ENCODE measurements around the gene TUBA1C.
"Not testable (repeated sequence)": the region's sequence is repeated elsewhere in the genome, so short reads cannot be mapped to it uniquely, and the experiment has no call there.

The TUBA1C gene

DNA sequence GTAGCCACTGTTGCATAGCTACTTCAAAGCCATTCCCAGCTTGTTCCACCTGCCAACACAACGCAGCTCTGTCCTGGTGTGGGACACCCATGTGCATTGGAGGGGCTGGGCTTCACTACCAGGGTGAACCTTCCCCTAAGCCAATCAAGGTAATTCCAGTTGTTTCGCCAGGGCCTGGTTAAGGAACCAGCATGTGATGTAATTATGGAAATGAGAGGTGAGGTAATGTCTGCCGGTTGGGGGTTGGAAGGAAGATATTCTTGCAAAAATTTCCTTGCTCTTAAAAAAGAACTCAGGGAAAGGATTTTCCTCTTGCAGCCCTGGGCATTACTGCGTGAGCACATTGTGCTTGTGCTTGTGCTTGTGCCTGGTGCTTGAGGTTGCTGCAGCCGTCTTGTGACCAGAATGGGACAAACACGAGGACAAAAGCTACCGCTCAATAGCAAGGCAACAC is 14.9 kb downstream of the TUBA1C start:
- DNase-seq (ENCODE audit: low read depth, low spot score) = no peak
- CTCF ChIA-PET = interaction anchor here (0.8 to 2.3 kb wide), 5 partner anchors 8 to 79 kb away, joined by 3 to 18 read pairs (median 4); no protein-coding TSS in a partner anchor
- H3K4me3 ChIP-seq (ENCODE audit: low read depth, low read length) = no peak overlapping the region
- TF ChIP-seq, protein P1, sequence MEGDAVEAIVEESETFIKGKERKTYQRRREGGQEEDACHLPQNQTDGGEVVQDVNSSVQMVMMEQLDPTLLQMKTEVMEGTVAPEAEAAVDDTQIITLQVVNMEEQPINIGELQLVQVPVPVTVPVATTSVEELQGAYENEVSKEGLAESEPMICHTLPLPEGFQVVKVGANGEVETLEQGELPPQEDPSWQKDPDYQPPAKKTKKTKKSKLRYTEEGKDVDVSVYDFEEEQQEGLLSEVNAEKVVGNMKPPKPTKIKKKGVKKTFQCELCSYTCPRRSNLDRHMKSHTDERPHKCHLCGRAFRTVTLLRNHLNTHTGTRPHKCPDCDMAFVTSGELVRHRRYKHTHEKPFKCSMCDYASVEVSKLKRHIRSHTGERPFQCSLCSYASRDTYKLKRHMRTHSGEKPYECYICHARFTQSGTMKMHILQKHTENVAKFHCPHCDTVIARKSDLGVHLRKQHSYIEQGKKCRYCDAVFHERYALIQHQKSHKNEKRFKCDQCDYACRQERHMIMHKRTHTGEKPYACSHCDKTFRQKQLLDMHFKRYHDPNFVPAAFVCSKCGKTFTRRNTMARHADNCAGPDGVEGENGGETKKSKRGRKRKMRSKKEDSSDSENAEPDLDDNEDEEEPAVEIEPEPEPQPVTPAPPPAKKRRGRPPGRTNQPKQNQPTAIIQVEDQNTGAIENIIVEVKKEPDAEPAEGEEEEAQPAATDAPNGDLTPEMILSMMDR (IDR thresholded peaks at IDR 0.05; ENCODE audit: insufficient read depth, low read length, missing control alignments) = no peak
- POLR2A ChIA-PET = interaction anchor here (1.2 kb wide), 1 partner anchor 14 kb away, joined by 4 read pairs; no protein-coding TSS in a partner anchor

DNA sequence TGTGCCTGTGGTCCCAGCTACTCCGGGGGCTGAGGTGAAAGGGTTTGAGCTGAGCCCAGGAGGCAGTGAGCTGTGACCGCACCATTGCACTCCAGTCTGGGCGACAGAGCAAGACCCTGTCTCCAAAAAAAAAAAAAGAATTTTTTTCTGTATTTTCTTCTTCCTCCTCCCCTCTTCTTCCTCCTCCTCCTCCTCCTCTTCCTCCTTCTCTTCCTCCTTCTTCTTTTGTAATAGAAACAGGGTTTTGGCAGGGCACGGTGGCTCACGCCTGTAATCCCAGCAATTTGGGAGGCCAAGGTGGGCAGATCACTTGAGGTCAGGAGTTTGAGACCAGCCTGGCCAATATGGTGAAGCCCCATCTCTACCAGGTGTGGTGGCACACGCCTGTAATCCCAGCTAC is 15.7 kb downstream of the TUBA1C start:
- POLR2A ChIA-PET; H3K4me3 ChIP-seq (ENCODE audit: low read depth, low read length): not testable (repeated sequence)
- CTCF ChIA-PET = interaction anchor here (1.1 to 2.3 kb wide), 3 partner anchors 9 to 78 kb away, joined by 3 to 18 read pairs (median 4); no protein-coding TSS in a partner anchor

DNA sequence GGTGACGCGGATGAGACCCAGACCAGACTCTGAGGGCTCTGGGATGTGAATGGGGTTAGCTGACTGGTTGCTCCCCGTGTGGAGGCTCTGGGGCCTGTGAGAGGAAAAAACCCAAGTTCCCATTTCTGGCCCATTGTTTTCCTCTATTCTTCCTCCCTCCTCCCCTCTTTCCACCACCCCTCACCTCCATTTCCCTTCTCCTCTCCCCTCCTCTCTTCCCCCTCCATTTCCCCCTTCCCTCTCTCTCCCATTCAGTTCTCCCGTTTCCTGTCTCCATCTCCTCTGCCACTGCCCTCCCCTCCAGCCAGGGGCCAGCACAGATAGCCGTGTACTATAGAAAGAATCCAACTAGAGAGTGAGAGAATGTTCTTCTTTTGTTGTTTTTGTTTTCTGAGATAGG is 17.4 kb downstream of the TUBA1C start:
- no peak overlapping the region for H3K4me3 ChIP-seq (ENCODE audit: low read depth, low read length)
- TF ChIP-seq, protein P1 (IDR thresholded peaks at IDR 0.05; ENCODE audit: insufficient read depth, low read length, missing control alignments) = no peak
- CTCF ChIA-PET = interaction anchor here (0.9 to 7.3 kb wide), 5 partner anchors 12 to 76 kb away, joined by 3 to 55 read pairs (median 5); partner anchors contain the start of genes DNAJC22 and PRPH
- POLR2A ChIA-PET = no interaction called here
- DNase-seq (ENCODE audit: low read depth, low spot score) = no peak

More for the DNA sequence above, 15.7 kb downstream of the TUBA1C start:
- DNase-seq (ENCODE audit: low read depth, low spot score) = not testable (repeated sequence)

DNA sequence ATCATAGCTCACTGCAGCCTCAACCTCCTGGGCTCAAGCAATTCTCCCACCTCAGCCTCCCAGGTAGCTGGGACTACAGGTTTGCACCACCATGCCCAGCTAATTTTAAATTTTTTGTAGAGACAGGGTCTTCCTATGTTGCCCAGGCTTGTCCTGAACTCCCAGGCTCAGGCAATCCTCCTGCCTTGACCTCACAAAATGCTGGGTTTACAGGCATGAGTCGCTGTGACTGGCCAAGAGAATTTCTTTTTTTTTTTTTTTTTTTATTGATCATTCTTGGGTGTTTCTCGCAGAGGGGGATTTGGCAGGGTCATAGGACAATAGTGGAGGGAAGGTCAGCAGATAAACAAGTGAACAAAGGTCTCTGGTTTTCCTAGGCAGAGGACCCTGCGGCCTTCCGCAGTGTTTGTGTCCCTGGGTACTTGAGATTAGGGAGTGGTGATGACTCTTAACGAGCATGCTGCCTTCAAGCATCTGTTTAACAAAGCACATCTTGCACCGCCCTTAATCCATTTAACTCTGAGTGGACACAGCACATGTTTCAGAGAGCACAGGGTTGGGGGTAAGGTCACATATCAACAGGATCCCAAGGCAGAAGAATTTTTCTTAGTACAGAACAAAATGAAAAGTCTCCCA is 18.0 kb downstream of the TUBA1C start:
- CTCF ChIA-PET = interaction anchor here (0.9 to 14.8 kb wide), 7 partner anchors 12 to 76 kb away, joined by 3 to 289 read pairs (median 5); partner anchors contain the start of genes DNAJC22 and PRPH
- POLR2A ChIA-PET; H3K4me3 ChIP-seq (ENCODE audit: low read depth, low read length); DNase-seq (ENCODE audit: low read depth, low spot score): not testable (repeated sequence)

DNA sequence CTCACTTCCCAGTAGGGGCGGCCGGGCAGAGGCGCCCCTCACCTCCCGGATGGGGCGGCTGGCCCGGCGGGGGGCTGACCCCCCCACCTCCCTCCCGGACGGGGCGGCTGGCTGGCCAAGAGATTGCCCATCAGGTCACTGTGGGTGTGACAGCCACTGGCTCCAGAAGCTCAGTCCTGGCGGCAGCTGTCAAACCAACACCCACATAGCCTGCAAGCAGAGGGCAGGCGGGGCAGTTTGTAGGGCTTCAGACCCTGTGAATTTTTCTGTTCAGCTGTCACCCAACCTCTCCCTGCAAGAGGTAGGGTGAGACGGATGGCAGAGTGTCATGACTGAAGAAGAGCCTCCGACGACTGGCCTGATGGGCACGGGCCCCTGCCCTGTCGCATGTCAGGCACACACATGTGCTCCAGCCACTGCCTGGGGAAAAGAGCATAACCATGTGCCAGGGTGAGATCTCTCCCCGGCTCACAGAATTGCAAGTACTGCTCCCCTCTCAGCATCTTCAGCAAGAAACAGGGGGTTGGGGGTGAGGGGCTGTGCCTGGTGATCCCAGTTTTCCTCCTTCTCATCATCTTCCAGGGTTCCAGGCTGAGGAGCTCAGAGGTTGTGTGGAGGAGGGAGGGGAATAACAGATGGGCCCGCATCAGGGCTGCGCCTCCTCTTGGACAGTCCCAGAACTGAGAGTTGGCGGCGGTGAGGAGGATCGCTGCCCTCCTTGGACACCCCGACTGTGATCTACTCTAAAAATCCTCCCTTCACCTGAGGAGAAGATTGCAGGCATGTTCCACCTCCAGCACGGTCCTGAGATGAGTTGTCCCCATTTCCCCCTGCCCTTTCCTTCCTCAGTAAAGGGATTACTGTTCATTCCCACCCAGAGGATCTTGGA is 18.9 kb downstream of the TUBA1C start:
- CTCF ChIA-PET = interaction anchor here (0.9 to 14.8 kb wide), 8 partner anchors 11 to 294 kb away, joined by 3 to 289 read pairs (median 5); partner anchors contain the start of genes DNAJC22 and PRPH
- DNase-seq (ENCODE audit: low read depth, low spot score) = no peak
- TF ChIP-seq, protein P1 (IDR thresholded peaks at IDR 0.05; ENCODE audit: insufficient read depth, low read length, missing control alignments) = no peak
- POLR2A ChIA-PET = no interaction called here
- H3K4me3 ChIP-seq (ENCODE audit: low read depth, low read length) = no peak overlapping the region

DNA sequence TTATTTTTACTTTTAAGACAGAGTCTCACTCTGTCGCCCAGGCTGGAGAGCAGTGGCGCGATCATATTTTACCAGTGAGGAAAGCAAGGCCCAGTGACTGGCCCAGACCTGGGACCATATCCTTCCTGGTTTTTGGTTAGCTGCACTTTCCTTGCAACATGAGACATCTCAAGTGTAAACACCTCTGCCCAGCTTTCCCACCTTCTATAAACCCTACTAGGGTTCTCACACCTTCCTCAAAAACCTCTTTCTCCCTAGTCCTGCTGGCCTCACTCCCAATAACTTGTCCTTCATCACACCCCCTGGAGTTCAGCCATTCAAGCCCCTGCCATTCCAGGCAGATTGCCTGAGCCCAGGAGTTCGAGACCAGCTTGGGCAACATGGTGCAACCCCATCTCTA is 19.8 kb downstream of the TUBA1C start:
- POLR2A ChIA-PET = interaction anchor here (1.0 kb wide), 1 partner anchor 19 kb away, joined by 3 read pairs; no protein-coding TSS in a partner anchor
- DNase-seq (ENCODE audit: low read depth, low spot score) = no peak
- CTCF ChIA-PET = interaction anchor here (1.3 to 14.8 kb wide), 9 partner anchors 9 to 293 kb away, joined by 4 to 289 read pairs (median 5); partner anchors contain the start of genes DNAJC22 and PRPH

More for the DNA sequence above, 19.8 kb downstream of the TUBA1C start:
- TF ChIP-seq, protein P1 (IDR thresholded peaks at IDR 0.05; ENCODE audit: insufficient read depth, low read length, missing control alignments) = no peak
- no peak overlapping the region for H3K4me3 ChIP-seq (ENCODE audit: low read depth, low read length)

Data from AG04449 (cell line).